ENCODE data around the gene RETREG2.

The RETREG2 gene

DNA sequence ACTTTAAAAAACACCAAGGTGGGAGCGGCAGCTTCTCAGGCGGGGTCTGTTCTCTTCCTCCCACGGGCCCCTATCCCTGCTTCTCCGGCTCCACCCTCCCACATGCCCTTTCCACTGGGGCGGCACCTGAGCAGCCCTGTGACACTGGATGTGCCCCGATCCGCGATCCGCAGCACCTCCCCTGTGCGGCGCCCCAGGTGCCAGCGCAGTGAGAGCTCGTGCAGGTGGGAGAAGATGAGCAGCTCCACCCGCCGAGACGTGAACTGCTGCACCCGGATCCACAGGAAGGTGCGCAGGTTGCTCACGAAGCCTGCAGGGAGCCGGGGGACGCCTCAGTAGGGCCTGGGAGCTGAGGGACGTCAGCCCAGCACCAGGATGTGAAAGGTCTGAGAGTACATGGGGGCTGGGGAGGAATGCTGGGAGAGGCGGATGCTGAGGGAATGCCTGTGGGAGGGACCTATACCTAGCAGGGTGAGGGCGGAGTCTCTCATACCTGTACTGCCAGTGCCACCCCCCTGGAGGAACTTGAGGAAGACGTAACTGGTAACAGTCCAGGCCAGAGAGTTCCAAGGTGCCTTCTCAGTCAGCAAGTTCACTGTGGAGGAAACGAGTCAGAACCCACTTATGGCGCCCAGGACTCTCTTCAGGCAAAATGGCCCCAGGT, 37.9 kb downstream of the RETREG2 start:
- no peak for DNase-seq (ENCODE audit: low read depth in 2 of 2)

DNA sequence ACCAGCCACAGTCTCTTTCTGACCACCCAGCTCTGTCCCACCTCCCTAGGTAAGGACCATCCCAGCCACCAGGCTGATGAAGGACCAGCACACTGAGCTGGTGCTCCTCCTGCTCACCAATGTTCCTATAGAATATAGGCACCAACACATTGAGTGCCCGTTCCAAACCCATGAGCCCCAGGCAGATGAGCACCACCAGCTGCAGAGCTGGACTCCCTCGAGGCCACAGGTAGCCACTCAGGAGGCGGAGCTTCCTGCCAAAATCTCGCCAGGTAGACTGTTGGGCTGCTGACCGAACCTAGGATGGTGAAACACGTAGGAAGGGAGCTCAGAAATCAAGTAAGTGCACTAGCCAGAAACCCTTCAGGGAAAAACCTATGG, 38.5 kb downstream of the RETREG2 start:
- no peak for DNase-seq (ENCODE audit: low read depth in 2 of 2)

DNA sequence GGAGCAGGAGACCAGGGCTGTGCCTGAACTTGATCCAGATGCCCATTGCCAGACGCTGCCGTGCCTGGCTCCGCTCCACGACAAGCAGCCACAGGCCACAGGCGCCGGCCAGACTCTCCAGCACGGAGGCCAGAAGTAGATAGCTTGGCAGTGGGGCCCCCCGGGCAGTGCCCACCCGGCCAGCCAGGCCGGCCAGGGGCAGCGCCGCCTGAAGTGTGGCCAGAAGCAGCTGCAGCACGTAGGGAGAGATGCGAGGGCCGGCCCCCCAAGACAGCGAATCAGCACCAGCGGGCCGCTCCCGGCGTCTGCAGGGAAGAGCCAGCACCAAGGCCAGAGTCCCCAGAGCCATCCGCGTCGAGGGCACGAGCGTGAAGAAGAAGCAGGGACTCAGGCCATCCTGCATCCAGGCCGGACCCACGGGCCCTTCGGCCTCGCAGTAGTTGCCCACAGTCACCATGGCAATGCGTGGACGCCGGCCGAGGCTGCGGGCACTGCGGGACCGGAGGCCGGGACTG, 40.2 kb downstream of the RETREG2 start:
- no peak for DNase-seq (ENCODE audit: low read depth in 2 of 2)

DNA sequence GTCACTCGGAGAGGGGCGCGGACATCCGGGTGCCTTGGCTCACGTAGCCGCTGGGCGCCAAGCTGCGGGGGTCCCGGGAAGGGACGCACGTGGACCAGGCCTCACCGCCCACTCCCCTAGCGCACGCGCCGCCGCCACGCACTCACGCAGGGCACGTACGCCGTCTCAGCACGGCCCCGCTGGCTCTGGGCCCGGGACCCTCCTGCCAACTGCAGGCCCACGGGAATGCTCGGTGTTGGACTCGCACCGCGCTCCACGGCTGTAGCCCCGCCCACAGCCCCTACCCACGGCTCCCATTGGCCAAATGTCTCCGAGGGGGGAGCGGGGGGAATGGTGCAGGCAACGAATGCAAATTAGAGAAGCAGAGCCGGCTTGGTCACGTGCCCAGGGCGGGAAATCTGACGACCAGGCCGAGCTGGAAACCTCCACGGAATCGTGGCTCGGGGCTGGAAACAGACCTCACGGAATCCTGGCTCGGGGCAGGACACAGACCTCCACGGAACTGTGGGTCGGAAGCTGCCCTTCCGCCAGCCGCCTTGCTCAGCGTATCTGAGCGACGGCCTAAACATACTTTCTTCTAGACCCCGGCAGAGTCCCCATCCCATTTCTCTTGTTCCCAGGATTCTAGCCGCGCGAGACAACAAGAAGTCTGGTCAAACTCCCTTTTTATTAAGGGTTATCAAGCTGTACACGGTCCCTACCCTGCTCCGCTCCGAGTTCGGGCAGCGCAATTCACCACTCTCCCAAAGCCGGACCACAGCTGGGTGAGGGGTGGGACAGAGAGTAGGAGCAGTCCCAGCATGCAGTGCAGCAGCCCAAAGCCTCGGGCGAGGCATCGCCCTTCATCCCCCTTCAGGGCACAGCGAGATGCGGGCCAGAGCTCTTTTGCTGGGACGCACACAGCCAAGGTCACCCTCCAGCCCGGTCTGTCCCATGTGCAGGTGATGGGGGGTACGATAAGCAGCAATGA, 40.9 kb downstream of the RETREG2 start, which contains the start of gene ABCB6:
TSS of gene ABCB6 (minus strand) at position 227 of the 970 bp plus-strand sequence. CDS start 285 bp downstream, outside the sequence.
- DNase-seq (ENCODE audit: low read depth in 2 of 2), result peak; percentile 57 to 83

DNA sequence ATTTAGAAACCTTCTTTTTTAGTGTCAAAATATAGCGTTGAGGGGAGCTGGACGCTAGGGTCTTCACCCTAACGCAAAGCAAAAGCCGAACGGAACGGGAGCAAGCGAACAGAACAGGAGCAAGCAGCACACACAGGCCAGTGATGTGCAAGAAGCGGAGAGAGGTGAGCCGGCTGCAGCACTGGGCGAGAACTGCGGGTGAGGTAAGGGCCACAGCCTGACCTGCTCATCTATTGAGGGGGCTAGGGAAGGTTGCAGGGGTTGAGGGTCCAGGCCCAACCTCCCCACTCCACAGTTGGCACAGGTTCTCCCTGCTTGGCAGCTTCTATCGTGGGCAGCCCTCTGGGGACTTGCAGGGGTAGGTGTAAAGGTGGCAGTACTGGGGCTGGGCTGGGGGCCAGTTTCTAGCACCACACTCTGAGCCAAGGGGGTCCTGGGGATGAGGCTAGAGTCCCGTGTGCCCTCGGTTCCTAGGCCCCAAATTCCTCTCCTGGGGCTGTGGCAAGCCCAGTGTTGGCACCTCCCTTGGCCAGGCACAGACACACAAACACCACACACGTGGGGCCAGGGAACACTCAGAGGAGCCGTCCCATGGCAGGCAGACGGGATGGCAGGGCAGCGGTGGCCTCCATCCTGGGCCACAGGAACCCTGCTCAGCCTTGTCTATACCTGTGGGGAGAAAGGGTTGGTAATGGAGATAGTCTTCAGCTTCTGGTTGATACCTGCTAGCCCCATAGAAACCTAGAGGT, 41.9 kb downstream of the RETREG2 start:
- DNase-seq (ENCODE audit: low read depth in 2 of 2), result no peak

DNA sequence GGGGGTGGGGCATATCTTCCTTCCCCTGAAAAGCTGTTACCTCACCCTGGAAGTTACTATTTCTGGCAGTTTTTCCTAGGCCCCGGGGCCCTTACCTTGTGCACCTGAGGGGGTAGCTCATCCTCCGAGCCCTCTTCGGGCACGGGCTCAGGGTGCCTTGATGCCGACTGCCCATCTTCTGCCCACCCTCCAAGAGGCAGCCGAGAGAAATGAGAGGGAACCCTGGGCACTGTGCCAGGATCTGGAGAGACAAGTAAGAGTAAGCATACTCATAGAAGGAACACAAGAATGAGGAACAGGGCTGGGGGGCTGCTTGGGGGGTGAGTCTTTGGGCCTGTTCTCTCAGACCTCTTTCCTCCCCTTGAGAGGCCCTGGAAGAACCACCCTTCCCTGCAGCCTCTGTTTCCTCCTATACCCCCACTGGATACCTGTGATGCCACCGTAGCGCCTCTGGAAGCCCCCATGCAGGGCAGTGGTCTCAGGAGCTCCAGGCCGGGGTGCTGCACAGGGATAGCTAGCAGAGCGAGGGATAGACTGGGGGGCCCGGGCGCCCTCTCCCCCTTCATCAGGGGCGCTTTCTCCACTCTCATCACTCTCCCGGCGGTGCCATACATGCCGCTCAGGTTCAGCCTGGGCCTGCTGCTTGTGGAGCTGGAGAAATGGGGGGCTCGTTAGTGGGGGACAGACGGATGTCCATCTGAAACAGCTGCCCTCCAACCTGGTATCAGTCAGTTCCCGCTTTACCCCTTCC, 42.8 kb downstream of the RETREG2 start:
- DNase-seq (ENCODE audit: low read depth in 2 of 2), result no peak

DNA sequence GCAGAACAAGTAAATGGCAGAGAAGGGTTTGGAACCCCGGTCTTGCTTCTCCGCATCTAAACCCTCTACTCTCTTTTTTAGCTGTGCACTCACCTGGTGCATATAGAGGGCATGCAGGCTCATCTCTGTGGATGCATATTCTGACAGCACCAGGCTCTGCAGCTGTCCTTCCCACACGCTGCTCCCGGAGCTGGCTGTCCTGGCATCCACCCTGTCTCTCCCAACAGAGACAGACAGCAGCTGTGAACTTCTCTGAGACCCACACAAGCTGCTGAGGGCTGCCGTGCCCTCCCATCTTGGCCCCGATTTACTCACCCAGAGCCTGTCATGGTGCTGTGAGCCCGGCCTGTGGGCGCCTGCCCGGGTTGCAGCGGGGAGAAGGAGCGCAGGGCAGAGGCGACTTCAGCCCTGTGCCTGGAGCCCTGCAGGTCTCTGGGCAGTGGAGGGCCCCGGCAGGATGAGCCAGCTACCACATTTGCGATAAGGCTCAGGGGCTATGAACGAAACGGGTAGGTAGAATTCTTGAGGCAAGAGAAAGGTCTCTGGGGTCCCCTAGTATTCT, 44.0 kb downstream of the RETREG2 start:
- DNase-seq (ENCODE audit: low read depth in 2 of 2), result no peak

DNA sequence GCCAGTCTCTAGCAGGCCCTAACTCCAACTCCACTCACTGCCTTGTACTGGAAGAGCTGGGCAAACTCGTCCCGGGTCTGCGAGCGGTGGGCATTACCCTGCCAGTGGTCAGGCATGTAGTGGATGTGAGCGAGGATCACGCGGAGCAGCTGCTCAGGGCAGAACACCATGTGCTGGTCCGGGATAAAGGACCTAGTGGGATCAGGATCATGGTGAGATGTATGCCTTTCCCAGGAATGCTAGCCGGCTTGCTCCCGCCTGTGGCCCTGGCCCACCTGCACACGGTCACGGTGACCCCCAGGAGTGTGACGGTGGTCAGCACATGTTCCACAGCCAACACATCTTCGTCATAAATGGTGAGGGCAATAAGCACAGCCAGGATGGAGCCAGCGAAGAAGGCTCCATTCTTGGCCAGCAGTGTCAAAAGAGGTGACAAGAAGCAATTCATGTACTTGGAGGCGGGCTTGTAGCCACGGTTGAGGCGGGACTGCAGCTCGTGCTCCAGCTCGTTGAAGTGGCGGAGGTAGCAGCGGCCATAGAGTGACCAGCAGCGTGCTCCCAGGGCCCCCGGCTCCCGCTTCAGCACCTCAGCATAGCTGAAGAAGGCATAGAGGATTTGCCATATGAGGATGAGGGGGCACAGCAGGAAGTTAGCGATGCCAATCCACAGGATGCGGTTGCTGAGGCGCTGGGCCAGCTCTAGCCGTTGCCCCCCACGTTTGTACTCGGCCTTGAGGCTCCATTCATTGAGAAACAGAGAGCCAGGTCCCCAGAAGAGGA, 45.9 kb downstream of the RETREG2 start:
- no peak for DNase-seq (ENCODE audit: low read depth in 2 of 2)

DNA sequence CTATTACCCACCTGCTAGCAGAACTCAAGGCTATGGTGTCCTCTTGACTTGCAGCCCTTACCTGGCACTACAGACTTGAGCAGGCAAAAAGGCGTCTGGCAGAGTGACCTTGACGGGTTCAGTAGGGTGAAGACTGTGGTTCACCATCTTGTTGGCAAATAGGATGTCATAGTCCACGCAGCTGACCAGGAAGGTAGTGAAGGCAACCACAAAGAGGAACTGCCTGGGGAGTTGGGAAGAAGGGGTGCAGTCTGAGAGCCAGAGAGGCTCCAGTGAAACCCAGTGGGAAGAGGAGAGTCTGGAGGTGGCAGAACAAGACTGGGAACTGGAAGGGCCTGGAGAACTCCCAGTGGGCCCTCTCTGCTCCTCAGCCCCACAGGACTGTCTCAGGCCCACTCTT, 47.3 kb downstream of the RETREG2 start:
- DNase-seq (ENCODE audit: low read depth in 2 of 2), result no peak

DNA sequence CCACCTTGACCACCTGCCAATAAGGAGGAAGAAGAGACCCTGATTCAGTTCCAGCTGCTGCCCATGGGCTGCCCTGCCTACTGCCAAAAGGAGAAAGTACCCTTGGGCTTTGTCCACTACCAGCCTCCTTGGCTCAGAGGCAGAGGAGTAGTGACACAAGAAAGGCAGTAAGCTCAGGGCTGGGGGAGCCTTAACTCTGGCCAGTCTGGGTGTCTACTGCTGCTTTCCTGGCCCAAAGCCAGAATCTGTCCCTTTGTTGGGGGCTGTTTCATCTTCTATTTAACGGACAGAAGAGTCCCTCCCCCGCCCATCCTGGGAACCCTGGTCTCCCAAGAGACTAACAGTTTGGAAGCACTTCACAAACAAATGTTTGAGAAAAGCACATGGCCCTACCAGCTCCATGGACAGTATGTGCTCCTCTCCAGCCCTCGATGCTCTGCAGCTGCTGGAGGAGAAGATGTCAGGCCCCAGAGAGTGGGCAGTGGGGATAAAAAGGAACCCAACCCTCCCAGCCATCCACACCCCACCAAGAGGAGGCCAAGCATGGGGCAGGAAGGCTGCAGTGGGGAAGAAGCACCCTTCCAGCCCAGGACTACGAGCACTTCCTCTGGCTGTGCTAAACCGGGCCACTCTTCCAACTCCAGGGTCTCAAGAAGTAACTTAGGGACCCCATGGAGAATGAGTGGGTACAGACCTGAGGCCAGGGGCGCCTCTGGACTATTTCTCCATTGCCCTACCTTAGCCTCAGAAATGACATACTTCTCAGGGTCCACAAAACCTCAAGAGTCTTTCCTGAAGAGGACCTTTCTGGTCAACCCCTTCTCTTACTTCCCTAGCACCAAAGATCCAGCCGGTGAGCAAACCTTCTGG, 50.2 kb downstream of the RETREG2 start:
- no peak for DNase-seq (ENCODE audit: low read depth in 2 of 2)

DNA sequence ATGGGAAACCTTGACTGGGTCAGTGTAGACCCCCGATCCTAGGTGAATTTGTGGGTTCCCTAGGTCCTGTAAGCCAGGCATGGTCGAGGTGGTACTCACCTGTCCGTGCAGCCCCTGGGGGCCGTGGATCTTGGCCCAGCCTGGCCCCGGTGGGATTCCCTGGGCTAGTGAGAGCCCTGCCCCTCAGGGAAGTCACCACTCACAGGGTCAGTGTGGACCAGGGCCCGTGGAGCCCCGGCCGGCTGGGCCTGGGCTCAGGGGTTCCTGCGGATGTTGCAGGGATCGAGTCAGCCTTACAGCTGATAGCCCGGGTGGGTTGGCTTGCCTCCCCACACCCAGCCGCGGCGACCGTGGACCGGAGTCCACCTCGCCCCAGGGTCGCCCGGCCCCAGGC, 50.8 kb downstream of the RETREG2 start:
- no peak for DNase-seq (ENCODE audit: low read depth in 2 of 2)

DNA sequence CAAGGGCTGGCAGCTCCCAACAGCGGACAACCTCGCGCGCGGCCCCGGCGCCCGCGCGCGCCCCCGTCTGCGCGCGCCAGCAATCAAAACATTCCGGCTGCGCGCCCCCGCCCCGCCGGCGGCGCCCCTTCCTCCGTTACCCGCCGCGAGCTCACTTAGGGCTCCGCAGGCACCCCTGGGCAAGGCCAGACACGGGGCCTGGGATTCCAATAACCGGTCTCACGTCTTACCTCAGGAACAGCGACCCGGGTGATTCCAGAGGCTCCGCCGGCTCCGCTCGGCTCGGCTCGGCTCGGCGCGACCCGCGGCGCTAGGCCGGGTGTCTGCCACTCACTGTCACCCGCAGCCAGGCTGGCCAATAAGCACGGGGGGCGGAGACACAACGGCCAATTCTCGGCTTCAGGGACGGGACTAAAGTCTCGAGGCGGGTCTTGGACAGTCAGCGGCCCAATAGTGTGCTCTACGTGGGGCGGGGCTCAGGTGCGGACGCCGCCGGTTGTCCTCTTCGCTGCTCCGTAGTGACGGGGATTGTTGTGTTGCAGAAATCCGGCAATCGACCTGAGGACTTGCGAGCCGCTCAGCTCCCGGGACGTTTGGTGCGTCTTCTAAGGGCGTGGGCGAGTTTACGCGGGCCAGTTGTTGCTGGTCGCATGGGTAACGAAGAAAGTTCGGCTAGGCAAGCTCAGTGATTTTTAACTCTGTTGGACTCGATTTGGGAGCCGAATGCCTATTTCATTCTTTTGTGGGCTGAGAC, 51.4 kb downstream of the RETREG2 start, which contains the start of the genes ANKZF1 and ATG9A:
TSS of gene ANKZF1 (plus strand) at position 502 of the 754 bp plus-strand sequence. CDS start 452 bp downstream, outside the sequence.
TSS of gene ATG9A (minus strand) at position 332 of the 754 bp plus-strand sequence. CDS start 1,612 bp downstream, outside the sequence.
- DNase-seq (ENCODE audit: low read depth in 2 of 2), result peak; percentile 93 to 95

DNA sequence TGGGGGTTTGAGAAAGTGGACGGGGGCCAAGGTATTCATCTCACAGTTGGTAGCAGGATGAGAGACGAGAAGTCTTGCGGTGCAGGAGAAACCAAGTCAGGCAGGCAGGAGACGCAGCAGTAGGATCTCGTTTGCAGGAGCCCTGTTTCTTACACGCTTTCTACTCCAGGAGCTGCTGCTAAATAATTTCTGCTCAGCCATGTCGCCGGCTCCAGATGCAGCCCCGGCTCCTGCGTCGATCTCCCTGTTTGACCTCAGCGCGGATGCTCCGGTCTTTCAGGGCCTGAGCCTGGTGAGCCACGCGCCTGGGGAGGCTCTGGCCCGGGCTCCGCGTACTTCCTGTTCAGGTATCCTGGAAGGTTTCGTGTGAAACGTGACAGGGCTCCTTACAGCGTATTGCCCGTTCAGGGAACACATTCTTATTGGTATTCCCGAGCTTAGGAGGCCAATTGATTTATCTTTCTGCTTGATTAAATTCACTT, 52.0 kb downstream of the RETREG2 start:
- DNase-seq (ENCODE audit: low read depth in 2 of 2), result no peak

DNA sequence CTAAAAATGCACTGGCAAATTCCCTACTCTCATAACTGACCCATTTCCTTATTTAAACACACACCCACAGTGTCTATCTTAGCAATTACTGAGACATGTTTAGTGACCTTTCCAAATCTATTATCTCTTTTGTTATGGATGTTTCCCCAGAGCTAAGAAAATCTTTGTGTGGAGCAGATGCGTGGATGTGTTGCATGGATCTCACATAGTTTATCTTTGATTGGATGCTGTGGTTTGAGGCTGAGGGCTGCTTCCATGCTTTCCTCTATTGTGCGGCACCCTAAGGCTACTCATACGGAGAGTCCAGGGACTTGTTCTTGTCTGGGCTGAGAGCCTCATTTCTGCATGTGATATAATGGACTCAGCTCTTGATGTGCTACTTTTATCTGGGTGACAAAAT, 56.3 kb downstream of the RETREG2 start:
- DNase-seq (ENCODE audit: low read depth in 2 of 2), result no peak

Data from stimulated activated CD4-positive, alpha-beta T cell treated with anti-CD3 and anti-CD28 coated beads, Interleukin-1b, Interleukin-23, amount 100 ng/mL, for 1 hour (primary cell).